Measurements from ENCODE around the gene HDGFL3. TPM values are rescaled to one million over a fixed set of nuclear protein-coding genes. Genes with fewer than 3 reads are reported as not detected.

The HDGFL3 gene
- total and polyA plus RNA-seq, 2 donors (not counting 3 experiments of a cell fraction or from before 2014, with no cell fraction given) = 20.2 to 155 TPM

GRCh38 chr15:83088876-83089275 lies 118.7 kb downstream of the HDGFL3 start:
- CTCF ChIA-PET = no interaction called here
- Histone ChIP-seq H3K4me2 (ENCODE audit: insufficient read depth, low read length) (no peak overlapping the region), H3K27ac (ENCODE audit: insufficient read depth, low read depth, low read length) (no peak overlapping the region), H3K79me2 (ENCODE audit: control insufficient read depth, insufficient read depth, low read length) (no peaks in the 10 kb centered on the region), H3K4me3 (replicated peaks in 1 of 3; ENCODE audit: insufficient read depth in 1 of 3, low read depth in 1 of 3, low read length in 3 of 3) (no peak overlapping the region), H3K9ac (replicated peaks; ENCODE audit: extremely low read depth, insufficient read depth, low read length) (no peak overlapping the region), H3K9me1 (replicated peaks; ENCODE audit: control insufficient read depth, extremely low read depth, insufficient read depth, low read length) (no peaks in the 10 kb centered on the region), H3K9me3 (replicated peaks; ENCODE audit: control insufficient read depth, insufficient read depth, low read length) (no peaks in the 10 kb centered on the region), H4K20me1 (replicated peaks; ENCODE audit: control insufficient read depth, extremely low read depth, insufficient read depth, low read length) (no peaks in the 10 kb centered on the region), H3K27me3 (ENCODE audit: control insufficient read depth in 2 of 2, insufficient read depth in 2 of 2, low read length in 2 of 2) (no peaks in the 10 kb centered on the region), H3K36me3 (ENCODE audit: control insufficient read depth in 2 of 2, extremely low read depth in 1 of 2, insufficient read depth in 2 of 2, low read length in 2 of 2) (no peaks in the 10 kb centered on the region), H3K4me1 (ENCODE audit: control insufficient read depth, extremely low read depth, insufficient read depth, low read length) (peaks cover 12% of the 10 kb centered on the region), H2AFZ (ENCODE audit: low read depth, low read length) (no peak overlapping the region)
- TF ChIP-seq GATA2 (IDR thresholded peaks at IDR 0.05; ENCODE audit: insufficient read depth, insufficient read length, low read depth, low read length) (no peak), EZH2 (IDR thresholded peaks at IDR 0.05; ENCODE audit: borderline replicate concordance, low read depth, low read length, severe bottlenecking) (no peak), CTCF (IDR thresholded peaks at IDR 0.05; ENCODE audit: extremely low read depth in 1 of 2, insufficient read depth in 1 of 2, low read depth in 1 of 2, low read length in 2 of 2) (no peak), POLR2A (IDR thresholded peaks at IDR 0.05; ENCODE audit: low read depth, low read length) (no peak), MYC (IDR thresholded peaks at IDR 0.05; ENCODE audit: low read depth, low read length) (no peak), FOS (IDR thresholded peaks at IDR 0.05; ENCODE audit: borderline replicate concordance, insufficient read depth, low read length) (no peak), POLR2AphosphoS5 (IDR thresholded peaks at IDR 0.05; ENCODE audit: insufficient read depth, low read depth, low read length) (no peak), JUN (IDR thresholded peaks at IDR 0.05; ENCODE audit: borderline replicate concordance, insufficient read depth, insufficient read length, low read depth) (no peak), MAX (IDR thresholded peaks at IDR 0.05; ENCODE audit: insufficient read depth, insufficient read length) (no peak)
- no peak for FAIRE-seq
- intact Hi-C loops (cut with micrococcal nuclease) = no loop called here
- no peak for DNase-seq (ENCODE audit: low read depth, low spot score)
- POLR2A ChIA-PET = no interaction called here
- no TSS peak for BruUV-seq (replicated peaks)
- dilution Hi-C loops (cut with MboI; ENCODE audit: extremely low pct_ligation_motif_present, low sequenced_read_pairs) = no loop called here

All from endothelial cell of umbilical vein (primary cell).